CD4-positive, alpha-beta T cell treated with Interleukin-17A for 1 hour (primary cell): ENCODE results near the gene SHISA2.

ENCODE experiments used
- DNase-seq: peaks from one replicate; pipeline ENCODE4 v3.0.0-alpha.2; 2020

Gene SHISA2

DNA sequence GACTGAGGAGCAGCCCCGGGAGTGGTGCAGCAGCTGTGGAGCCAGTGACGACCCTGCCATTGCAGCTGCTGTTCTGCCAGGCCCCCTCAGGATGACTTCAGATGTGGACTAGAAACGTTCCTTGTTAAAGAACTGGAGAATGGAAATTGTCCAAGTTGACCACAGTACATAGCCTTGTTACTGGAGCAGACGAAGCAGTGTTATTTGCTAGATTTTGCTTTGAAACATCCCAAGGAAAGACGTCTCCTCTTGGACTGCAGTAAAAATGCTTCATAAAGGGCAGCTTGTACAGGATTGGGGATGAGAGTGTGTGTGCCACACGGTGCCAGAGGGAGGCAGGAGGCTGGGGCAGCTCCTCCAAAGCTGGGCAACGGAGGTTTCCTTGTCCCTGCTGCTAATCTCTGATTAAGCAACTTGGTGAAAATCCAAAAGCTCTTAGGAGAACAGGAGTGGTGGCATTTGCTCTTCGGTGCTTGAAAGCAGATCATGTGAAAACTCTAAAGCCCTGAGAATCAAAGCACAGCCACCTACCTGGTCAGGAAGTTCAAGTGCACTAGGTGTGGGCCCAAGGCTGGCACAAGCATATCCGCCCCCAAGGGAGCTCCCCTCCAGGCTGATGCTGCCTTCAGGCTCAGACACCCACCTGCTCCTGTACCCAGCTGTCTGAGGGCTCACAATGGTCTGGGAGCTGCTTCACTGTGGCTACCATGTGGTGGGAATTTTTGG lies 34.5 kb downstream of the SHISA2 start:
- peak; percentile 3 for DNase-seq

DNA sequence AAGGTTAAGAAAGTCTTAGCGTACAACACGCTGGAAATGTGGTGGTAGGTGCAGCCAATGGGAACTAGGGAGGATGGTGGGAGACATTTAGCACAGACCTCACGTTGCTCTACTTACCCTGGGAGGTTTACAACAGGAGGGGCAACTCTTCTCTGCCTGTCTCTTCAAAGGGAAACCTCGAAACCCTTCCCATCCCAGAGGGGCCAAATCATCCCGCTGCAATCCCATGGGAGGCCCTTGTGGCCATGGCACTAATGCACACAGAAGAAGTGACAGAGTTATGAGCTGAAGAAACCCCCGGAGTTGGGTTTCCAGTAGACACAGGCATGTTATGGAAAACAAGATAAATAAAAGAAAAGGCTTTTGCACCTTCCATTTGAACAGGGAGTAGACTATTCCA lies 35.6 kb downstream of the SHISA2 start:
- no peak for DNase-seq

DNA sequence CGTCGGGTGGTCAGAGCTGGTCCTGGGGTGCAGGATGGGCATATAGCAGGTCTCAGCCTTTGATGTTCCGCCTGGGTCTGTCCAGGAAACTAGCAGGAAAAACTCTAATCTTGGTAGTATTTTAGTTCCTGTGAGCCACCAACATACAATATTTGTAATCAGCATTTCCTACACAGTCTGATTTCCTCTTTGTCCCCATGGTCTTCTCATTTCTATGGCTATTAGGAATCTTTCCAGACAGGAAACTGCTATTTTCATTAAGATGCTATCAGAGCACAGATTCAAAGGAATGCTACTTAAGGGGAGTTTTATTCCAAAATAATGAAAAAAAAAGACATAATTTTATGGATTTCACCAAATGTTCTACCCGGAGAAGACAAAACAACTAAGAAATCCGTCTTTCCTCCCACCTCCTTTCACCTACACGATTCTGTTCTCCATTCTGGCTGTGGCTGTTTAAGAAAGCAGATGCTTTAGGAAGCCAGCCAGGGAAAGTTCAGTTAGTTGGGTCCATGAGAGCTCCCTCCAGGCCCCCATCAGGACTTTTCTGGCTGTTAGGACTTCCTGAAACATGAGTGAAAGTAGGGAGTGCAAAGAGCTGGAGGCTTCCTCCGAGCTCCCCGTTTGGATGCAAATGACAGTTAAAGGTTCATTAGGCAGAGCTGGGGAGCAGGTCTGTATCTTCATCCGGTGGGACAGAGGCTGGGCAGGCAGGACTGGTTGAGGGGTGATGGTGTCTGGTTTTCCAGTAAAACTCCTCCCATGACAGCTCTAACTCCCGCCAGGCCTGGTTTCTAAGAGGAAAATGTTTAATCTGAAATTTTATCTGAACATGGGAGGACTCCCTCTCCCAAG lies 36.3 kb downstream of the SHISA2 start:
- DNase-seq, result no peak

DNA sequence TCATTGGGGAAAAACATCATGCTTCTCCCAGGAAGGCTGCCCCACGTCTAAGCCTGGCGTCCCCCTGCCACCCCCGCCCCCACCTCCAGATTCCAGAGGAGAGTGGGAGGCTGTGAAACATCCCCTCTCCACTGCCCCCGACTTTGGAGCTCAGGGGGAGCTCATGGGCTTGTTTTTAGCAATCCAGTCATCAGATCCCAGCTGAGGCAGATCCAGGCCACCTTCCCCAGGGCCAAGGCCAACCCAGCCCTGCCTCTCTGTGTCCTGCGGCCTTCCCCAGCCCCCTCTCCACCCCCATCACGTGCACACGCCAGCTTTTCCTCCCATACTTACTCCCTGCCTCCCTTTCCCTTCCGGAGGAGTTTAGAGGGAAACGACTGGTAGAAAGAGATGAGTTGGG lies 38.8 kb downstream of the SHISA2 start:
- no peak for DNase-seq

DNA sequence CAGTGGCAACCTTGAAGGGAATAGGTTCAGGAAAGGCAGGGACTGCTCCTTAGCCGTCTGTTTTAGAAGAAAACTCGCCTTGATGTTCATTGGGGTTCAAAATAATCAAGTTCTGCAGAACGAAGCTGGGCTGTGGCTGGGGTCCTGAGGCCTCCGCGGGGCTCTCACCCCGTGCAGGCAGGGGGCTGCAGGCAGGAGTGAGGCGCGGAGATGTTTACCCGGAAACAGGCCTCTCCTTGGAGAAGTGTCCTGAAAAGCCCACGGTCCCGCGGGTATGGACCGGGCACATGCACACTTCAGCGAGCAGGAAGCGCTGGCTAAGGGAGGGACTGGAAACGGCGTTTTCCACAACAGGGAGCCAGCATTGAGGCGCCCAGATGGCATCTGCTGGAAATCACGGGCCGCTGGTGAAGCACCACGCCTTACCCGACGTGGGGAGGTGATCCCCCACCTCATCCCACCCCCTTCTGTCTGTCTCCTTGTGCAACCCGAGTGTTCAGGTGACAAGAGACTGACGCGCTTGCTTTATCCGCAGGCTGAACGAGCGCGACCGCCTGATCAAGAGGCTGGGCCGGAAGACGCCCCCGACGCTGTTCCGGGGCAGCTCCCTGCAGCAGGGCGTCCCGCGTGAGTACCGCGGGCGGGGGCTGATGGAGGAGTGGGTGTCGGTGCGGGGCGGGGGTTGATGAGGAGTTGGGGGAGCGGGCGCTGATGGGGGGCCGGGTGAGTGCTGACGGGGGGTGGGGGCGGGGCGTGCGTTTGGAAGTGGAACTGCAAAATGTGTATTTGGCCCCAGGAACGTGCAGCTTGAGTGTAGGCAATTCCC lies 39.6 kb downstream of the SHISA2 start:
- peak; percentile 65 for DNase-seq

DNA sequence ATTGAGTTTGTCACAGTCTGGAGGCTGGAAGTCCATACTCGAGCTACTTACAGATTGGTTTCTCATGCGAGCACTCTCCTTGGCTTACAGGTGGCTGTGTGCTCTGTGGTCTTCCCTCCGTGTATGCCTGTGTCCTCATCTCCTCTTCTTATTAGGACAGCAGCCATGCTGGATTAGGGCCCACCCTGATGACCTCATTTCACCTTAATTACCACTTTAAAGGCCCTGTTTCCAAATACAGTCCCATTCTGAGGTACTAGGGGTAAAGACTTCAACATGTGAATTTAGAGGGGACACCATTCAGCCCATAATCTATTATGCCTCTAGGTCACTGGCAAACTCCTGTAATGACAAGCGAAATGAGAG lies 40.6 kb downstream of the SHISA2 start:
- no peak for DNase-seq

DNA sequence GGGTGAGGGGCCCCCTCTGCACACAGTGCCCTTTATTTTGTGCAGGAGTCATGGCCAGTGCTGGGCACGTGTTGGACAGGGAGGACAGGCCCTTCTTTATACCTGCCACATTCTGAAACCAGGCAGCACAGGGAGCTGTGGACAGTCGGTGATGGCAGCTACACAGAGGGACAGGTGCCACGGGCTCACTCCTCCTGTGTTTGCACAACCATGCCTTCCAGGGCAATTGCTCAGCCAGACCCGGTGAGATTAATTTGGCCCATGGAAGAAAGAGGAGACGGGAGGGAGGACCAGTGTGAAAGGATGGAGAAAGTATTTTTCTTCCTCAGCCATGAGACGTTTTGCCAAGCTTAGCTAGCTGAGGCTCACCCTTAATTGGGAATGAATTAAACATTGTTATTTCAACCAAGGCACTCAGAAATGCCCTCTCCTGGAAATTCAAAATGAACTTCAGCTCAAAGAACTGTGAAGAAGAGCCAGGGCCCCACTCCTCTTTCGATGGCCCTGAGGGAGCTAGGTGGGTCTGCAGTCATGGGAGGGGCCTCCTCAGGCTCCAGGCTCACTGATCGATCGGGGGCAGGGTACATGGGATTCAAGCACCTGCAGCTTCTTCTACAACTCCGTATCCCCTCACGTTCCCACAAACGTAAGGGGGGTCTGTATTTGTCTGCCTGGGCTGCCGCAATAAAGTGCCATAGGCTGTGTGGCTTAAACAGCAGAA lies 41.2 kb downstream of the SHISA2 start:
- no peak for DNase-seq

DNA sequence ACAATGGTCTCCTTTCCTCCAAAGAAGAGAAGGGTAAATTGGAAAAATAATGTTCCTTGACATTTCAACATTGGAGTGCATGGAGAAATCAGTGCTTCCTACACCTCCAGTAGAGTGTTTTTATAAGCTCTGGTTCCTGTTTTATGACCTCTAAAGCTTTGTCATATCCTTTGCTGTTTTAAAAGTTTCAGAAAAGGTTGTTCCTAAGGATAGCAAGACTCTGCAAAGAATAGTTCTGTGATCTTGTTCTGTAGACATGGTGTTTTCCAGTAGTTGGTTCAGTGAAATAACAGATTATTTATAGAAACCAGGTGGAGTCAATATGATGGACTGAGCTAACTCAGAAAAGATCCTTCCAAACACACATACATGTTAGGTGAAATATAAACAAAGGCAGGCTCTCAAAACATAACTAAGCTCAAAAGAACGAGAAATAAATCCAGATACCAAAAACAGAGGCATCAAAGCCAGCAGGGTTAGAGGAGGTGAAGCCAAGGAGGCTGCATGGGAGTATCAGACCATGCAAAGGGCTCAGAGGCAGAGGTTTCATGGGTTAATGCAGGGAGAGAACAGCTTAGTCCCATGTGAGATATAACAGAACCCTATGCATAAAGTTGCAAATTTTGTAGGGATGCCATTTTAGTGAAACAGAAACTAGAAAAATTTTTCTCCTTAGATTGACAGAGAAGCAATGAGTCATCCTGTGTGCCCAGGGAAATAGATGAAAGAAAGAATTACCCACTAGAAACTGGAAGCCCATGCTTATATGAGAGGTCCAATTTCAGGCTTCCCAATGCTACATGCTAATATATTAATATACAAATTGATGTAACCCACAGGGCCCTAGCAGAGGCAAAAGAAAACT lies 44.3 kb downstream of the SHISA2 start:
- DNase-seq, result no peak
